Transverse colon (tissue), 4 donors: ENCODE results near the gene WT1.

Source experiments
- CTCF ChIP-seq, 5 experiments: fragments of 200-600 bp in 3 of 5; fragments of 450-650 bp in 2 of 5; sonication (generic) in 3 of 5; IDR thresholded peaks; 1 replicate in 2 of 5; 2 replicates in 3 of 5; pipeline ENCODE4 v1.5.1; 2016 to 2017; ENCODE audit warnings: antibody characterized with exemption in 5 of 5, inconsistent platforms in 3 of 5, mild to moderate bottlenecking in 2 of 5, moderate library complexity in 1 of 5
- EP300 ChIP-seq: sonication (generic); formaldehyde crosslinking; IDR thresholded peaks from one replicate; pipeline ENCODE4 v1.6.1; 2017; ENCODE audit warnings: antibody characterized with exemption, low read depth
- POLR2A ChIP-seq: fragments of 450-650 bp; IDR thresholded peaks from one replicate; pipeline ENCODE4 v1.6.1; 2016; ENCODE audit warnings: antibody characterized with exemption, mild to moderate bottlenecking, moderate library complexity
- POLR2AphosphoS5 ChIP-seq, 3 donors: sonication (generic); formaldehyde crosslinking; IDR thresholded peaks; one replicate each; pipeline ENCODE4 v1.6.1; 2016; ENCODE audit warnings: antibody characterized with exemption in 3 of 3

DNA sequence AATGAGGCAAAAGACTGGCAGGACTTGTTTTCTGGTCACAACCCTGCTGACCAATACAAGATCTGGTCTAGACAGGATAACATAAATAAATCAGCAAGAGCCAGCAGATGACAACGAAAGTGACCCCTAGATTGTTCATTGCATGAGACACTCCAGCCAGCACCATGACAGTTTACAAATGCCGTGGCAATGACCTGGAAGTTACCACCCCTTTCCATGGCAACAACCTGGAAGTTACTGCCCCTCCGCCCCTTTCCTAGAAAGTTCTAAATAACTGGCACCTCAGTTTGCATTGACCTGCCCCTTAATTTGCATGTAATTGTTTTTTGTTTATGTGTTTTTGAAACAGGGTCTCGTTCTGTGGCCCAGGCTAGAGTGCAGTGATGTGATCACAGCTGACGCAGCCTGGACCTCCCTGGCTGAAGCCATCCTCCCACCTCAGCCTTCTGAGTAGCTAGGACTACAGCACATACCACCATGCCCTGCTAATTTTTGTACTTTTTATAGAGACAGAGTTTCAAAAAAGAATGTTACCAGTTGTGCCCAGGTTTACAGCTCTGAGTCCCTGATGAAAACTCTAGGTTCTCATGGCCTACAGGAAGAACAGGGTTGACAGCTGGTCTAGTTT lies 38.1 kb upstream of the WT1 start:
- TF ChIP-seq POLR2AphosphoS5 (IDR thresholded peaks at IDR 0.05) = no peak
- TF ChIP-seq CTCF (IDR thresholded peaks at IDR 0.05) = no peak
- TF ChIP-seq POLR2A = no peak
- TF ChIP-seq EP300 = no peak
